GM06990 (cell line): Measurements from ENCODE around the gene VAMP8.

Experiments
- DNase-seq: peaks from one replicate; pipeline ENCODE4 v3.0.0-alpha.2; 2011; ENCODE audit not compliant: insufficient read length; ENCODE audit errors: extremely low read depth
- H3K27me3 ChIP-seq: replicated peaks from 2 replicates; pipeline ENCODE4 v1.6.0; 2011; ENCODE audit warnings: low read length; ENCODE audit not compliant: control insufficient read depth, insufficient read depth
- H3K36me3 ChIP-seq: 2 replicates; pipeline ENCODE4 v1.5.1; 2011; ENCODE audit warnings: low read length; ENCODE audit not compliant: control insufficient read depth, insufficient read depth
- H3K4me3 ChIP-seq: replicated peaks from 2 replicates; pipeline ENCODE4 v1.5.1; 2011; ENCODE audit warnings: low read depth, mild to moderate bottlenecking, control low read depth, low read length
- CTCF ChIP-seq: IDR thresholded peaks from 2 replicates; pipeline ENCODE4 v1.5.1; 2011; ENCODE audit warnings: low read length, control low read depth, mild to moderate bottlenecking, inconsistent platforms; ENCODE audit not compliant: insufficient read depth, poor library complexity, severe bottlenecking

VAMP8 gene

GRCh38 chr2:85566265-85566664 lies 11.1 kb upstream of the VAMP8 start:
- Histone ChIP-seq H3K36me3 (no peaks in the 10 kb centered on the region), H3K27me3 (no peaks in the 10 kb centered on the region), H3K4me3 (no peak overlapping the region)
- no peak for DNase-seq
- TF ChIP-seq CTCF: no peak

GRCh38 chr2:85575739-85576138 lies 1.6 kb upstream of the VAMP8 start:
- DNase-seq: no peak
- Histone ChIP-seq H3K27me3 (no peaks in the 10 kb centered on the region; the same call in 1 of the 2 replicates), H3K36me3 (no peaks in the 10 kb centered on the region), H3K4me3 (no peak overlapping the region)
- no peak for TF ChIP-seq CTCF

- no peak for DNase-seq
- no peaks in the 10 kb centered on the region; the same call in 1 of the 2 replicates for H3K27me3 ChIP-seq
- peak overlapping the region; percentile 81 for H3K4me3 ChIP-seq
- no peak for TF ChIP-seq CTCF
- H3K36me3 ChIP-seq: peaks cover 2% of the 10 kb centered on the region; the same call in 1 of the 2 replicates
Observed at GRCh38 chr2:85577063-85577385, 362 bp upstream of the VAMP8 start.

GRCh38 chr2:85578243-85579180 lies 1.1 kb downstream of the VAMP8 start:
- DNase-seq: no peak
- no peak for TF ChIP-seq CTCF
- H3K36me3 ChIP-seq: peaks cover 6% of the 10 kb centered on the region
- H3K27me3 ChIP-seq: no peaks in the 10 kb centered on the region
- peak overlapping the region; percentile 81 for H3K4me3 ChIP-seq

GRCh38 chr2:85579266-85579935 lies 2.0 kb downstream of the VAMP8 start:
- peaks cover 6% of the 10 kb centered on the region for H3K36me3 ChIP-seq
- no peak overlapping the region for H3K4me3 ChIP-seq
- no peak for DNase-seq
- H3K27me3 ChIP-seq: no peaks in the 10 kb centered on the region
- no peak for TF ChIP-seq CTCF
